ENCODE results near the gene SART1.
"Not testable (repeated sequence)": the region's sequence is repeated elsewhere in the genome, so short reads cannot be mapped to it uniquely, and the experiment has no call there.

The SART1 gene

DNA sequence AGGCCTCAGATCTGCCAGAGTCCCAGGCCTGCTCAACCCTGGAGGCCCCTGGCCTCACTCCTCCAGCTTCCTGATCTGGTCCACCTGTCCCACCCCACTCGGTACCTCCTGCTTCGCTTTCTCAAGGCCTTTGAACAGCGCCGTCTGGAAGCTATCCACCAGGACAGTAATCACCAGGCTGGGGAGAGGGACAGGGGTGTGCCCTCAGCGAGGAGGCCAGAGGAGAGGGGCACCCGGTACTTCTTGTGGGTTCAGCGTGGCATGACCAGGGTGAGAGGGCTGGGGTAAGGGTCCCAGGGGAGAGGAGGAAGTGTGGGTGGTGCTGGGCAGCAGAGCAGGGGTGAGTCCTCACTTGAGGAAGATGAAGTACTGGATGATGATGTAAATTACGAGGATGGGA, 58.7 kb downstream of the SART1 start:
- DNase-seq: no peak

GRCh38 chr11:66020618-66021357, 59.3 kb downstream of the SART1 start:
- DNase-seq: no peak

- DNase-seq: peak; percentile 37
Measured at GRCh38 chr11:66022401-66023185, 61.1 kb downstream of the SART1 start.

- DNase-seq: not testable (repeated sequence)
Measured at GRCh38 chr11:66023186-66023440, 61.6 kb downstream of the SART1 start.

DNA sequence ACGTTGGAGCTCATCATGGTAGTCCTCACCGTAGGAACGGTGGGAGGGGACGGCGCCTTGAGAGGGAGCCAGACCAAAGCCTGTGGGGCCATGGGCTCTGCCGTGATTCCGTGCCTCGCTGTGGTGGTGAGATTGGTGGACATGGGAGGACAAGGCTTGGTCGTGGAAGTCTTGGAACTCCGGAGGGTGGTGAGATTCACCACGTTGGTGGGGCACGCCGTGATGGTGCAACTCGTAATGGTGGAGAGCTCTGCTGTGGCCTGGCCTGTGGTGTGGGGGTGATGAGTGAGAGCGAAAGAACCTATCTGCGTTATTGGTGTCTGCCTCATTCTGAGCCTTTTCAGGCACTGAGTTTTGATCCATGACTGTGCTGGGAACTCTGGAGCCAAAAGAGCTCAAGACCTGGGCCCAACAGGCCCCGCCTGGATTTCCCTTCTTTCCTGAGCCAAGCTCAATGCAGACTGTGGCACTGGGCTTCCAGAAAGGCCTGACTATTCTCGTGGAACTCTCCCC, 64.5 kb downstream of the SART1 start, which contains the start of gene CATSPER1:
CATSPER1 (minus strand) TSS at position 463 of the 513 bp plus-strand sequence; CDS start at position 363, 100 bp downstream.
- DNase-seq: no peak

All from NCI-H1694 (cell line).